Measurements from ENCODE around the gene RAB8B. TPM values are rescaled to one million over a fixed set of nuclear protein-coding genes. Genes with fewer than 3 reads are reported as not detected.

RAB8B gene
- total RNA-seq, 1 experiment from 2014 or later: 17.6 TPM

DNA sequence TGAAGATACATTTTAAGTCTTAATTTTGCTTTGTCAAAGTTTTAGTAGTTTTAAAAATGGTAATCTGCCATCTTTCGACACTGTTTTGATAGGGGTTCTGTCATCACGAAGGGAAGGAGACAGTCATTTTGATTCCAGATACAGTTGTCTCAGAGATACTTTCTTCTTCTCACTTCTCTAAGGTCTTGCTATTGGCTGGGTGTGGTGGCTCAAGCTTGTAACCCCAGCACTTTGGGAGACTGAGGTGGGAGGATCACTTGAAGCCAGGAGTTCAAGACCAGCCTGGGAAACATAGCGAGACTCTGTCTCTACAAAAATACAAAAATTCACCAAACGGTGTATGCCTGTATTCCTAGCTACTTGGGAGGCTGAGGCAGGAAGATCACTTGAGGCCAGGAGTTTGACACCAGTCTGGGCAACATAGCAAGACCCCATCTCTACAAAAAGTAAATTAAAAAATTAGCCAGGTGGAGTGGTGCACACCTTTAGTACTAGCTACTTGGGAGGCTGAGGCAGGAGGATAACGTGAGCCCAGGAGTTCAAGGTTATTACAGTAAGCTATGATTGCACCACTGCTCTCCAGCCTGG is 3.3 kb downstream of the RAB8B start:
- intact Hi-C loops (cut with micrococcal nuclease; ENCODE audit: unreplicated experiment) (no loop called here), in situ Hi-C loops (cut with HindIII; ENCODE audit: low pct_unique_long_range_greater_than_20kb, low sequenced_read_pairs) (no loop called here)
- H3K27ac ChIP-seq (ENCODE audit: low read length): no peak overlapping the region
- no peaks in the 10 kb centered on the region for H3K9me3 ChIP-seq (ENCODE audit: control insufficient read depth, insufficient read depth, low read depth, low read length)
- H3K4me1 ChIP-seq (ENCODE audit: control insufficient read depth, insufficient read depth, low read length): peaks cover 21% of the 10 kb centered on the region
- no TSS peak for BruUV-seq (replicated peaks)
- no peak for DNase-seq (ENCODE audit: low read depth, low spot score)
- H3K4me3 ChIP-seq (ENCODE audit: low read depth in 2 of 2, low read length in 2 of 2): no peak overlapping the region
- H3K36me3 ChIP-seq (ENCODE audit: control insufficient read depth, insufficient read depth, low read length): no peaks in the 10 kb centered on the region; the same call in 1 of the 2 replicates
- no peak for TF ChIP-seq POLR2AphosphoS5 (IDR thresholded peaks at IDR 0.05; ENCODE audit: low read depth, low read length)
- TF ChIP-seq, protein P1, sequence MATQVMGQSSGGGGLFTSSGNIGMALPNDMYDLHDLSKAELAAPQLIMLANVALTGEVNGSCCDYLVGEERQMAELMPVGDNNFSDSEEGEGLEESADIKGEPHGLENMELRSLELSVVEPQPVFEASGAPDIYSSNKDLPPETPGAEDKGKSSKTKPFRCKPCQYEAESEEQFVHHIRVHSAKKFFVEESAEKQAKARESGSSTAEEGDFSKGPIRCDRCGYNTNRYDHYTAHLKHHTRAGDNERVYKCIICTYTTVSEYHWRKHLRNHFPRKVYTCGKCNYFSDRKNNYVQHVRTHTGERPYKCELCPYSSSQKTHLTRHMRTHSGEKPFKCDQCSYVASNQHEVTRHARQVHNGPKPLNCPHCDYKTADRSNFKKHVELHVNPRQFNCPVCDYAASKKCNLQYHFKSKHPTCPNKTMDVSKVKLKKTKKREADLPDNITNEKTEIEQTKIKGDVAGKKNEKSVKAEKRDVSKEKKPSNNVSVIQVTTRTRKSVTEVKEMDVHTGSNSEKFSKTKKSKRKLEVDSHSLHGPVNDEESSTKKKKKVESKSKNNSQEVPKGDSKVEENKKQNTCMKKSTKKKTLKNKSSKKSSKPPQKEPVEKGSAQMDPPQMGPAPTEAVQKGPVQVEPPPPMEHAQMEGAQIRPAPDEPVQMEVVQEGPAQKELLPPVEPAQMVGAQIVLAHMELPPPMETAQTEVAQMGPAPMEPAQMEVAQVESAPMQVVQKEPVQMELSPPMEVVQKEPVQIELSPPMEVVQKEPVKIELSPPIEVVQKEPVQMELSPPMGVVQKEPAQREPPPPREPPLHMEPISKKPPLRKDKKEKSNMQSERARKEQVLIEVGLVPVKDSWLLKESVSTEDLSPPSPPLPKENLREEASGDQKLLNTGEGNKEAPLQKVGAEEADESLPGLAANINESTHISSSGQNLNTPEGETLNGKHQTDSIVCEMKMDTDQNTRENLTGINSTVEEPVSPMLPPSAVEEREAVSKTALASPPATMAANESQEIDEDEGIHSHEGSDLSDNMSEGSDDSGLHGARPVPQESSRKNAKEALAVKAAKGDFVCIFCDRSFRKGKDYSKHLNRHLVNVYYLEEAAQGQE (IDR thresholded peaks at IDR 0.05; ENCODE audit: insufficient read depth in 1 of 2, low read depth in 2 of 2, low read length in 1 of 2): no peak
- TF ChIP-seq, protein P2, sequence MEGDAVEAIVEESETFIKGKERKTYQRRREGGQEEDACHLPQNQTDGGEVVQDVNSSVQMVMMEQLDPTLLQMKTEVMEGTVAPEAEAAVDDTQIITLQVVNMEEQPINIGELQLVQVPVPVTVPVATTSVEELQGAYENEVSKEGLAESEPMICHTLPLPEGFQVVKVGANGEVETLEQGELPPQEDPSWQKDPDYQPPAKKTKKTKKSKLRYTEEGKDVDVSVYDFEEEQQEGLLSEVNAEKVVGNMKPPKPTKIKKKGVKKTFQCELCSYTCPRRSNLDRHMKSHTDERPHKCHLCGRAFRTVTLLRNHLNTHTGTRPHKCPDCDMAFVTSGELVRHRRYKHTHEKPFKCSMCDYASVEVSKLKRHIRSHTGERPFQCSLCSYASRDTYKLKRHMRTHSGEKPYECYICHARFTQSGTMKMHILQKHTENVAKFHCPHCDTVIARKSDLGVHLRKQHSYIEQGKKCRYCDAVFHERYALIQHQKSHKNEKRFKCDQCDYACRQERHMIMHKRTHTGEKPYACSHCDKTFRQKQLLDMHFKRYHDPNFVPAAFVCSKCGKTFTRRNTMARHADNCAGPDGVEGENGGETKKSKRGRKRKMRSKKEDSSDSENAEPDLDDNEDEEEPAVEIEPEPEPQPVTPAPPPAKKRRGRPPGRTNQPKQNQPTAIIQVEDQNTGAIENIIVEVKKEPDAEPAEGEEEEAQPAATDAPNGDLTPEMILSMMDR (IDR thresholded peaks at IDR 0.05): no peak
- no peak for ATAC-seq
- ChIA-PET POLR2A (no interaction called here), CTCF (no interaction called here)
- no peaks in the 10 kb centered on the region for H3K27me3 ChIP-seq (ENCODE audit: control insufficient read depth, insufficient read depth, low read length)

DNA sequence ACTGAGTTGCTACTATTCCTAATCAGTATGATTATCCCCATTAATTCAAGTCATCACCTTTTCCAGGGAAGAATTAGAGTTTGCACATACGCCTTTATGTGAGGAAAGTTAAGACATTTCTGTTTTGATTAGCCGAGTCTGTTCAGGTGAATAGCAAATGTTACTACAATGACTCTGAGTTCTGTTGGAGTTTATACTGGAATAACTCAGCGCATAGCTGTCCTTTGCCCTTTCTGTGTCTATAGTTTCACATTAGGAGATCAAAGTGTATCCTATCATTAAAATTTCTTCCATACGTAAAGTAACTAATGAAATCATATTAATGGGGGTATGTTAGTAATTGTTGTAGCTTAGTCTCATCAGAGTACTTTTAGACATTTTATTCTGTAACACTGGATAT is 4.9 kb downstream of the RAB8B start:
- in situ Hi-C loops (cut with HindIII; ENCODE audit: low pct_unique_long_range_greater_than_20kb, low sequenced_read_pairs): no loop called here
- ChIA-PET POLR2A (no interaction called here), CTCF (interaction anchor here (0.6 kb wide), 1 partner anchor 645 kb away, joined by 4 read pairs; no protein-coding TSS in a partner anchor)
- intact Hi-C loops (cut with micrococcal nuclease; ENCODE audit: unreplicated experiment): no loop called here
- H3K27me3 ChIP-seq (ENCODE audit: control insufficient read depth, insufficient read depth, low read length): no peaks in the 10 kb centered on the region
- BruUV-seq (replicated peaks): no TSS peak
- DNase-seq (ENCODE audit: low read depth, low spot score) (no peak), ATAC-seq (no peak)
- no peak overlapping the region for H3K27ac ChIP-seq (ENCODE audit: low read length)
- TF ChIP-seq SIN3A (IDR thresholded peaks at IDR 0.05; ENCODE audit: borderline replicate concordance, insufficient read depth, low read depth, low read length): no peak
- no peak for TF ChIP-seq TCF7L2 (IDR thresholded peaks at IDR 0.05; ENCODE audit: low read depth, low read length)
- TF ChIP-seq, protein P1 (IDR thresholded peaks at IDR 0.05; ENCODE audit: insufficient read depth in 1 of 2, low read depth in 2 of 2, low read length in 1 of 2): no peak
- no peak for TF ChIP-seq POLR2AphosphoS5 (IDR thresholded peaks at IDR 0.05; ENCODE audit: low read depth, low read length)
- TF ChIP-seq, protein P2 (IDR thresholded peaks at IDR 0.05): no peak
- H3K36me3 ChIP-seq (ENCODE audit: control insufficient read depth, insufficient read depth, low read length): no peaks in the 10 kb centered on the region; the same call in 1 of the 2 replicates
- no peak overlapping the region for H3K4me3 ChIP-seq (ENCODE audit: low read depth in 2 of 2, low read length in 2 of 2)
- no peaks in the 10 kb centered on the region for H3K9me3 ChIP-seq (ENCODE audit: control insufficient read depth, insufficient read depth, low read depth, low read length)
- H3K4me1 ChIP-seq (ENCODE audit: control insufficient read depth, insufficient read depth, low read length): peaks cover 22% of the 10 kb centered on the region; the same call in 1 of the 2 replicates
